ENCODE measurements around the gene EVX1. TPM values are rescaled to one million over a fixed set of nuclear protein-coding genes. Genes with fewer than 3 reads are reported as not detected.

EVX1 gene
- total RNA-seq, 2 experiments from 2014 or later = not detected

DNA sequence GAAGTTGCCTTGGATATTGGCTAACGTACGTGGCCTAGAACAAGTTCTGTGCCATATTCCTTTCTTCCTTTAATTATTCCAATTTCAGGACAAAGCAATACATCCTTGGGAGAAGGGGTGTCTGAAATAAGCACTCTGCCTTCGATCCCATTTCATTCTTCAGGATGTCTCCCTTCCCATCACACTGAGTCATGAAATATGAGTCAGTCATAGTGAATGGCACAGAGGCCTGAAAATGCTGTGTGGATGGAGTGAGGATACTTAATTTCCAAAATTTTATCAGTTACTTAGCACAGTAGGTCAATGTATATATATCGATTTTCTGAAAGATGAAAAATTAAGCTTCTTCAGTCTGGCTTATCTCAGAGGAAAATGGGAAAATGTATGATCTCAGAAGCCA lies 19.5 kb downstream of the EVX1 start:
- no peaks in the 10 kb centered on the region for H3K4me1 Mint-ChIP-seq
- peaks cover 16% of the 10 kb centered on the region for H3K27me3 Mint-ChIP-seq
- no peak for ATAC-seq (ENCODE audit: low read depth)
- POLR2A ChIA-PET = no interaction called here
- H3K9me3 Mint-ChIP-seq = no peaks in the 10 kb centered on the region
- no peak for DNase-seq
- no peak overlapping the region for H3K4me3 Mint-ChIP-seq
- no peaks in the 10 kb centered on the region for H3K36me3 Mint-ChIP-seq
- no peak overlapping the region for H3K27ac Mint-ChIP-seq

GRCh38 chr7:27263781-27264180 lies 21.2 kb downstream of the EVX1 start:
- H3K36me3 Mint-ChIP-seq = no peaks in the 10 kb centered on the region
- H3K27me3 Mint-ChIP-seq = peaks cover 7% of the 10 kb centered on the region
- ATAC-seq (ENCODE audit: low read depth) (no peak), DNase-seq (no peak)
- H3K9me3 Mint-ChIP-seq = peaks cover under 1% of the 10 kb centered on the region
- no peak overlapping the region for H3K4me3 Mint-ChIP-seq
- no peaks in the 10 kb centered on the region for H3K4me1 Mint-ChIP-seq
- POLR2A ChIA-PET = no interaction called here
- H3K27ac Mint-ChIP-seq = no peak overlapping the region

GRCh38 chr7:27269455-27269854 lies 26.9 kb downstream of the EVX1 start:
- no peaks in the 10 kb centered on the region for H3K4me1 Mint-ChIP-seq
- no peak for DNase-seq
- no peaks in the 10 kb centered on the region for H3K36me3 Mint-ChIP-seq
- POLR2A ChIA-PET = no interaction called here
- H3K9me3 Mint-ChIP-seq = peaks cover 4% of the 10 kb centered on the region
- no peak for ATAC-seq (ENCODE audit: low read depth)
- H3K4me3 Mint-ChIP-seq = no peak overlapping the region
- no peak overlapping the region for H3K27ac Mint-ChIP-seq
- H3K27me3 Mint-ChIP-seq = no peaks in the 10 kb centered on the region

GRCh38 chr7:27271384-27271783 lies 28.8 kb downstream of the EVX1 start:
- ATAC-seq (ENCODE audit: low read depth) (no peak), DNase-seq (no peak)
- peaks cover 7% of the 10 kb centered on the region for H3K9me3 Mint-ChIP-seq
- H3K27me3 Mint-ChIP-seq = no peaks in the 10 kb centered on the region
- POLR2A ChIA-PET = no interaction called here
- H3K36me3 Mint-ChIP-seq = no peaks in the 10 kb centered on the region
- H3K4me1 Mint-ChIP-seq = no peaks in the 10 kb centered on the region
- no peak overlapping the region for H3K4me3 Mint-ChIP-seq
- H3K27ac Mint-ChIP-seq = no peak overlapping the region

- Mint-ChIP-seq H3K27ac (no peak overlapping the region), H3K9me3 (peaks cover 3% of the 10 kb centered on the region), H3K36me3 (no peaks in the 10 kb centered on the region), H3K27me3 (no peaks in the 10 kb centered on the region), H3K4me3 (no peak overlapping the region), H3K4me1 (no peaks in the 10 kb centered on the region)
- DNase-seq (no peak), ATAC-seq (ENCODE audit: low read depth) (no peak)
- POLR2A ChIA-PET = no interaction called here
These were observed 35.0 kb downstream of the EVX1 start for GRCh38 chr7:27277628-27278027.

GRCh38 chr7:27283558-27283957 lies 41.0 kb downstream of the EVX1 start:
- H3K36me3 Mint-ChIP-seq = no peaks in the 10 kb centered on the region
- H3K27ac Mint-ChIP-seq = no peak overlapping the region
- DNase-seq = no peak
- peaks cover 6% of the 10 kb centered on the region for H3K27me3 Mint-ChIP-seq
- POLR2A ChIA-PET = no interaction called here
- H3K4me3 Mint-ChIP-seq = no peak overlapping the region
- H3K4me1 Mint-ChIP-seq = no peaks in the 10 kb centered on the region
- H3K9me3 Mint-ChIP-seq = no peaks in the 10 kb centered on the region
- ATAC-seq (ENCODE audit: low read depth) = no peak

GRCh38 chr7:27295236-27295635 lies 52.6 kb downstream of the EVX1 start:
- Mint-ChIP-seq H3K4me3 (no peak overlapping the region), H3K27me3 (peaks cover 10% of the 10 kb centered on the region), H3K36me3 (no peaks in the 10 kb centered on the region), H3K27ac (no peak overlapping the region), H3K9me3 (no peaks in the 10 kb centered on the region), H3K4me1 (no peaks in the 10 kb centered on the region)
- no peak for DNase-seq
- POLR2A ChIA-PET = no interaction called here
- ATAC-seq (ENCODE audit: low read depth) = no peak

GRCh38 chr7:27297356-27297755 lies 54.8 kb downstream of the EVX1 start:
- ATAC-seq (ENCODE audit: low read depth) (no peak), DNase-seq (no peak)
- Mint-ChIP-seq H3K27me3 (peaks cover 10% of the 10 kb centered on the region), H3K27ac (no peak overlapping the region), H3K4me1 (no peaks in the 10 kb centered on the region), H3K4me3 (no peak overlapping the region), H3K36me3 (no peaks in the 10 kb centered on the region), H3K9me3 (no peaks in the 10 kb centered on the region)
- POLR2A ChIA-PET = no interaction called here

Other genes with a start within 250 kb of the EVX1 start
- 1 to 10 TPM in 1 of 2 experiments, under 1 TPM in 1; 0.72 to 1.0 TPM for gene HOXA1, start 146.8 kb upstream of the EVX1 start, total RNA-seq
- gene HOXA2, start 140.1 kb upstream of the EVX1 start, total RNA-seq = not detected
- gene HOXA4, start 112.0 kb upstream of the EVX1 start, total RNA-seq = under 1 TPM; 0.17 to 0.53 TPM
- not detected for gene HOXA5, start 99.1 kb upstream of the EVX1 start, total RNA-seq
- gene HOXA6, start 95.0 kb upstream of the EVX1 start, total RNA-seq = not detected
- not detected for gene HOXA3, start 90.2 kb upstream of the EVX1 start, total RNA-seq
- gene HOXA7, start 86.1 kb upstream of the EVX1 start, total RNA-seq = not detected
- gene HOXA9, start 77.3 kb upstream of the EVX1 start, total RNA-seq = not detected
- gene HOXA10, start 68.5 kb upstream of the EVX1 start, total RNA-seq = not detected
- not detected for gene HOXA11, start 57.6 kb upstream of the EVX1 start, total RNA-seq
- not detected for gene HOXA13, start 42.7 kb upstream of the EVX1 start, total RNA-seq